Lung (tissue), 12 donors: ENCODE measurements around the gene OBSCN. TPM values are rescaled to one million over a fixed set of nuclear protein-coding genes. Genes with fewer than 3 reads are reported as not detected.

ENCODE experiments used
- ATAC-seq: fragments of 200-7000 bp; cut with Tn5 transposase; one replicate; pipeline ENCODE4 v1.9.1; 2020; ENCODE audit warnings: moderate number of reproducible peaks; ENCODE audit not compliant: insufficient read depth, low FRiP score
- DNase-seq, 3 donors: peaks; one replicate each; pipeline ENCODE4 v3.0.0-alpha.2; 2013 to 2017
- H3K27ac ChIP-seq, 2 donors: one replicate each; pipeline ENCODE4 v1.5.1; 2013; ENCODE audit warnings: mild to moderate bottlenecking in 2 of 2, moderate library complexity in 2 of 2, control low read depth in 1 of 2, inconsistent platforms in 1 of 2, low read depth in 1 of 2, low read length in 1 of 2
- H3K27me3 ChIP-seq, 3 donors: one replicate each; pipeline ENCODE4 v1.5.1; 2013; ENCODE audit warnings: low read length in 2 of 3; ENCODE audit not compliant: control insufficient read depth in 3 of 3, insufficient read depth in 3 of 3
- H3K36me3 ChIP-seq, 4 donors: one replicate each; pipeline ENCODE4 v1.5.1; 2013; ENCODE audit warnings: low read length in 4 of 4, mild to moderate bottlenecking in 1 of 4, moderate library complexity in 1 of 4; ENCODE audit not compliant: control insufficient read depth in 4 of 4, insufficient read depth in 4 of 4
- H3K4me1 ChIP-seq, 5 donors: one replicate each; pipeline ENCODE4 v1.5.1; 2013; ENCODE audit warnings: low read length in 5 of 5, mild to moderate bottlenecking in 2 of 5, moderate library complexity in 1 of 5; ENCODE audit not compliant: control insufficient read depth in 5 of 5, insufficient read depth in 5 of 5
- H3K4me3 ChIP-seq: one replicate; pipeline ENCODE4 v1.5.1; 2013; ENCODE audit warnings: mild to moderate bottlenecking, control low read depth, moderate library complexity
- H3K9ac ChIP-seq, 2 donors: one replicate each; pipeline ENCODE4 v1.5.1; 2013; ENCODE audit warnings: low read length in 2 of 2, control low read depth in 1 of 2; ENCODE audit not compliant: insufficient read depth in 1 of 2
- H3K9me3 ChIP-seq, 4 donors: one replicate each; pipeline ENCODE4 v1.5.1; 2013; ENCODE audit warnings: low read length in 3 of 4, mild to moderate bottlenecking in 1 of 4, moderate library complexity in 1 of 4; ENCODE audit not compliant: control insufficient read depth in 4 of 4, insufficient read depth in 3 of 4
- WGBS, 2 donors: extraction: QIAGEN DNeasy Blood & Tissue Kit; methylation state at CpG; one replicate each; pipeline ENCODE4 v1.1.7; 2013; 5-methylcytosine and 5-hydroxymethylcytosine counted together
- polyA plus RNA-seq, 2 donors: library from polyadenylated mRNA; stranded (reverse); fragments of 200-250 nt; gene quantifications; one replicate each; pipeline ENCODE4 v1.2.1, GENCODE V29; 2013
- total RNA-seq, 2 donors: library from RNA; depleted of rRNA in 1 of 2; stranded (reverse); fragments of >200 nt in 1 of 2; gene quantifications; one replicate each; pipeline ENCODE4 v1.2.1, GENCODE V29; 2014 to 2021
- TF ChIP-seq, protein P1 (sequence below): IDR thresholded peaks from 2 replicates; pipeline ENCODE4 v1.5.1; 2012; ENCODE audit warnings: mild to moderate bottlenecking; ENCODE audit errors: control extremely low read depth, extremely low read depth
- donor health status: control.
- donor health status: control.
- donor health status: Bipolar disorder and iron deficiency.
- donor health status: healthy.
- donor health status: DM: yes; HTN: yes; CAD: no.

The OBSCN gene
- total and polyA plus RNA-seq, 4 donors = 5.1 to 47.3 (median 25.4) TPM

DNA sequence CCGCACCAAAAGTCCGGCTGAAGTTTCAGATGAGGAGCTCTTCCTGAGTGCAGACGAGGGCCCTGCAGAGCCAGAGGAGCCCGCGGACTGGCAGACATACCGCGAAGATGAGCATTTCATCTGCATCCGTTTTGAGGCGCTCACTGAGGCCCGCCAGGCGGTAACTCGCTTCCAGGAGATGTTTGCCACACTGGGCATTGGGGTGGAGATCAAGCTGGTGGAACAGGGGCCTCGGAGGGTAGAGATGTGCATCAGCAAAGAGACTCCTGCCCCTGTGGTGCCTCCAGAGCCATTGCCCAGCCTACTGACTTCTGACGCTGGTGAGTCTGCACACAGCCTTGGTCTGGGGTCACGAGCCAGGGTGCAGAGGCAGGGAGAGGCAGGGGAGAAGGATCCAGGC, 114.1 kb downstream of the OBSCN start:
- WGBS, 2 donors = 97% methylated on average over 15 of the region's 15 CpGs
- no peak for ATAC-seq
- Histone ChIP-seq H3K27me3 (no peaks in the 10 kb centered on the region), H3K4me1 (no peaks in the 10 kb centered on the region), H3K4me3 (no peak overlapping the region), H3K27ac (no peak overlapping the region), H3K9ac (no peak overlapping the region), H3K9me3 (peaks cover 0 to 9% (median 7%) of the 10 kb centered on the region in 4 donors), H3K36me3 (peaks cover 17 to 58% (median 39%) of the 10 kb centered on the region in 4 donors)
- no peak for DNase-seq
- TF ChIP-seq, protein P1, sequence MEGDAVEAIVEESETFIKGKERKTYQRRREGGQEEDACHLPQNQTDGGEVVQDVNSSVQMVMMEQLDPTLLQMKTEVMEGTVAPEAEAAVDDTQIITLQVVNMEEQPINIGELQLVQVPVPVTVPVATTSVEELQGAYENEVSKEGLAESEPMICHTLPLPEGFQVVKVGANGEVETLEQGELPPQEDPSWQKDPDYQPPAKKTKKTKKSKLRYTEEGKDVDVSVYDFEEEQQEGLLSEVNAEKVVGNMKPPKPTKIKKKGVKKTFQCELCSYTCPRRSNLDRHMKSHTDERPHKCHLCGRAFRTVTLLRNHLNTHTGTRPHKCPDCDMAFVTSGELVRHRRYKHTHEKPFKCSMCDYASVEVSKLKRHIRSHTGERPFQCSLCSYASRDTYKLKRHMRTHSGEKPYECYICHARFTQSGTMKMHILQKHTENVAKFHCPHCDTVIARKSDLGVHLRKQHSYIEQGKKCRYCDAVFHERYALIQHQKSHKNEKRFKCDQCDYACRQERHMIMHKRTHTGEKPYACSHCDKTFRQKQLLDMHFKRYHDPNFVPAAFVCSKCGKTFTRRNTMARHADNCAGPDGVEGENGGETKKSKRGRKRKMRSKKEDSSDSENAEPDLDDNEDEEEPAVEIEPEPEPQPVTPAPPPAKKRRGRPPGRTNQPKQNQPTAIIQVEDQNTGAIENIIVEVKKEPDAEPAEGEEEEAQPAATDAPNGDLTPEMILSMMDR = no peak

DNA sequence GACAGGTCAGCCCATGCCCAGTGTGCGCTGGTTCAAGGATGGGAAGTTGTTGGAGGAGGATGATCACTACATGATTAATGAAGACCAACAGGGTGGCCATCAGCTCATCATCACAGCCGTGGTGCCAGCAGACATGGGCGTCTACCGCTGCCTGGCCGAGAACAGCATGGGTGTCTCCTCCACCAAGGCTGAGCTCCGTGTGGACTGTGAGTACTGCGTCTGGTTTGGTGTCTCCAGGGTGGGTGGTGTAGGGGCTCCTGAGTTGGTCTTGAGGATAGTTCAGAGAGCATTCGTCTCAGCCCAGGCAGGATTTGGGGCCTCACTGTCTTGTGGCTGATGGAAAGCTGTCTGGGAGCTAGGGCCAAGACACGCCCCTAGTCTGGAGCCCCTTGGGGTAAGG, 115.6 kb downstream of the OBSCN start:
- ATAC-seq = no peak
- H3K36me3 ChIP-seq = peaks cover 17 to 51% (median 36%) of the 10 kb centered on the region in 4 donors

DNA sequence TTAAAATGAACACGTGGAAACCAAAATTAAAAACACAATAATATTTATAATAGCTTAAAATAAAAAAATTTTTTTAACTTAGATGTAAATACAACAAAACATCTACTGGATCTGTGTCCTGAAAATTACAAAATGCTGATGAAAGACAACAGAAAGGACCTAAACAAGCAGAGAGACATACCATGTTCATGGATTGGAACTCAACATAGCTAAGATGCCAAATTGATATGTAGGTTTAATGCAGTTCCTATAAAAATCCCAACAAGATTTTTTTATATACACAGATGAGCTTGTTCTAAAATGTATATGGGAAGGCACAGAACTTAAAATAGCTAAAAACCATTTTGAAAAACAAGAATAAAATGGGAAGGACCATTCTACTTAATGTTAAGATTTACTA, 117.4 kb downstream of the OBSCN start:
- WGBS, 2 donors = 80 to 92% methylated on average over 1 of the region's 1 CpG
- peaks cover 0 to 6% (median 0%) of the 10 kb centered on the region in 5 donors for H3K4me1 ChIP-seq
- no peak overlapping the region for H3K27ac ChIP-seq
- TF ChIP-seq, protein P1 = no peak
- no peaks in the 10 kb centered on the region for H3K27me3 ChIP-seq
- DNase-seq (peak in 1 of 3 donors; percentile 11), ATAC-seq (no peak)
- H3K9me3 ChIP-seq = peaks cover 0 to 6% (median 5%) of the 10 kb centered on the region in 4 donors
- peaks cover 17 to 40% (median 27%) of the 10 kb centered on the region in 4 donors for H3K36me3 ChIP-seq
- no peak overlapping the region for H3K4me3 ChIP-seq
- H3K9ac ChIP-seq = no peak overlapping the region

More for the DNA sequence above, 115.6 kb downstream of the OBSCN start:
- H3K9ac ChIP-seq = no peak overlapping the region
- DNase-seq = no peak
- H3K4me1 ChIP-seq = peaks cover 0 to 6% (median 0%) of the 10 kb centered on the region in 5 donors
- no peaks in the 10 kb centered on the region for H3K27me3 ChIP-seq
- no peak overlapping the region for H3K27ac ChIP-seq
- TF ChIP-seq, protein P1 = no peak
- 97 to 98% methylated on average over 9 of the region's 9 CpGs for WGBS, 2 donors
- peaks cover 0 to 9% (median 7%) of the 10 kb centered on the region in 4 donors for H3K9me3 ChIP-seq
- no peak overlapping the region for H3K4me3 ChIP-seq

DNA sequence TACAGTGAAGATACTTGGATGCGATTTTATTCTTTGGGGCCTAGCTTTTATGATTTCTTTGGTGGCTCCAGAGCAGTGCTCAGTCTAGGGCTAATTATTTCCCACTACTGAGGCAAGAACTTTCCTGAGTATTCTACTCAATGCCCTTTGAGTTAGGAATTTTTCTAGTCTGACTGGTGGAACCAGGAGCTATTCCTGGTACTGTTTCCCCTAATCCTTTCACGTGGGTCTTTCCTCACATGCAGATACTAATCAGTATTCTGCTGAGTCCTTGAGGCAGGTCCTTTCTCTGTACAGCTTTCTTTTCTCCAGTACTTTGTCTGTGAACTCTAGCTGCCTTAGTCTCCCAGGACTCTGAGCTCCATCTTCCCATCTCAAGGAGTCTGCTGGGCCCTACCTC, 122.0 kb downstream of the OBSCN start:
- 73 to 80% methylated on average over 2 of the region's 2 CpGs for WGBS, 2 donors
- Histone ChIP-seq H3K4me3 (no peak overlapping the region), H3K9me3 (peaks cover 0 to 2% (median 0%) of the 10 kb centered on the region in 4 donors), H3K4me1 (peaks cover 0 to 6% (median 0%) of the 10 kb centered on the region in 5 donors), H3K36me3 (peaks cover 0 to 8% (median 3%) of the 10 kb centered on the region in 4 donors), H3K27me3 (no peaks in the 10 kb centered on the region), H3K9ac (no peak overlapping the region), H3K27ac (no peak overlapping the region)
- TF ChIP-seq, protein P1 = no peak
- no peak for ATAC-seq
- peak in 1 of 3 donors; percentile 15 for DNase-seq
